ENCODE results near the gene OLFML2A. TPM values are rescaled to one million over a fixed set of nuclear protein-coding genes. Genes with fewer than 3 reads are reported as not detected.

OLFML2A gene
- total RNA-seq, 2 experiments from 2014 or later = 4.4 to 6.7 TPM

DNA sequence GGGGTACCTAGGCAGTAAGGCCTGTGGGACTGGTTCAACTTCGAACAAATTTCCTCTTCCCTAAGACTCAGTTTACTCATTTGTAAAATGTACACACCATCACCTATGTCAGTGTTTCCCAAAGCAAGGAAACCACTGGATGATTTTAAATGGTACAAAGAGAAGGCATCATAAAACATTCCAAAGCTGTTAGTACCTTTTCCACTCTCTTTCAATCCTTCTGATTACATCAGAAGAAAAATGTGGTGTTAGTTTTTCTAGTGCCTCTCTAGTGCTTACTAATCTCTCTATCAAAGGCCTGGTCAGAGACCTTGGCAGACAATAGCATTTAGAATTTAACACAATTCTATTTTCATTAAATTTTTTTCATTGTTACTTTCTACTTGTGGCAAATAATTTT lies 24.0 kb upstream of the OLFML2A start:
- no TSS peak for BruUV-seq (replicated peaks)
- H3K79me2 ChIP-seq (ENCODE audit: insufficient read depth, low read depth, low read length) = peaks cover 87% of the 10 kb centered on the region
- no peak overlapping the region for H3K4me3 ChIP-seq (ENCODE audit: low read depth, low read length, poor library complexity, severe bottlenecking)
- no peak overlapping the region for H3K4me2 ChIP-seq (ENCODE audit: low read length)
- intact Hi-C loops (cut with micrococcal nuclease; ENCODE audit: unreplicated experiment) = no loop called here
- no peak overlapping the region for H2AFZ ChIP-seq (ENCODE audit: low read length)
- peaks cover 32% of the 10 kb centered on the region for H4K20me1 ChIP-seq (ENCODE audit: insufficient read depth, low read length)
- TF ChIP-seq, protein P1, sequence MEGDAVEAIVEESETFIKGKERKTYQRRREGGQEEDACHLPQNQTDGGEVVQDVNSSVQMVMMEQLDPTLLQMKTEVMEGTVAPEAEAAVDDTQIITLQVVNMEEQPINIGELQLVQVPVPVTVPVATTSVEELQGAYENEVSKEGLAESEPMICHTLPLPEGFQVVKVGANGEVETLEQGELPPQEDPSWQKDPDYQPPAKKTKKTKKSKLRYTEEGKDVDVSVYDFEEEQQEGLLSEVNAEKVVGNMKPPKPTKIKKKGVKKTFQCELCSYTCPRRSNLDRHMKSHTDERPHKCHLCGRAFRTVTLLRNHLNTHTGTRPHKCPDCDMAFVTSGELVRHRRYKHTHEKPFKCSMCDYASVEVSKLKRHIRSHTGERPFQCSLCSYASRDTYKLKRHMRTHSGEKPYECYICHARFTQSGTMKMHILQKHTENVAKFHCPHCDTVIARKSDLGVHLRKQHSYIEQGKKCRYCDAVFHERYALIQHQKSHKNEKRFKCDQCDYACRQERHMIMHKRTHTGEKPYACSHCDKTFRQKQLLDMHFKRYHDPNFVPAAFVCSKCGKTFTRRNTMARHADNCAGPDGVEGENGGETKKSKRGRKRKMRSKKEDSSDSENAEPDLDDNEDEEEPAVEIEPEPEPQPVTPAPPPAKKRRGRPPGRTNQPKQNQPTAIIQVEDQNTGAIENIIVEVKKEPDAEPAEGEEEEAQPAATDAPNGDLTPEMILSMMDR (conservative IDR thresholded peaks at IDR 0.05; ENCODE audit: low read length) = no peak
- TF ChIP-seq EZH2phosphoT487 (IDR thresholded peaks at IDR 0.05; ENCODE audit: borderline replicate concordance, low read depth, low read length) = no peak
- no peak overlapping the region for H3K27ac ChIP-seq (ENCODE audit: low read depth, low read length, poor library complexity, severe bottlenecking)
- H3K9me2 ChIP-seq (ENCODE audit: insufficient read depth, low read length) = no peaks in the 10 kb centered on the region
- H3K4me1 ChIP-seq (ENCODE audit: insufficient read depth, low read length, poor library complexity, severe bottlenecking) = peaks cover 4% of the 10 kb centered on the region
- no peaks in the 10 kb centered on the region for H3K36me3 ChIP-seq (ENCODE audit: insufficient read depth, low read length)
- DNase-seq (ENCODE audit: low spot score) = no peak
- CTCF ChIA-PET (ENCODE audit: unreplicated experiment) = no interaction called here
- H3K9me3 ChIP-seq (ENCODE audit: low read length) = no peaks in the 10 kb centered on the region
- POLR2A ChIA-PET = no interaction called here

DNA sequence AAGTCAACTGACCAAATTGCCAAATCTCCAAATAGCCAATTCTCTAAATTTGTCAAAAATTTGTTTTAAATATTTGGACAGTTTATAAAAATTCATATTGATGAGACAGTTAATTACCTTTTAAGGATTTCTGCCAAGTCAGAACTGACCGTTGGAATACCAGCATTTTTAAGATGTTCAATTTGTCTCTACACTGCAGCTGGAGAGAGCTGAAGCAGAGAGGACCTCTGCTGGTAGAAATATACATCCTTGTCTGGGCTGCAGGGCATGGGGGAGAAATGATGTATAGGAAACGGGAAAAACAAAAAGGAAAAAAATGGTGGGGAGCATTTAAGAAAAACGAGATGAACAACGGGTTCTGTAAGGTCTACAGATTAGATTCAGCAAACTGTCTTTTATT lies 22.6 kb upstream of the OLFML2A start:
- Histone ChIP-seq H4K20me1 (ENCODE audit: insufficient read depth, low read length) (peaks cover 40% of the 10 kb centered on the region), H2AFZ (ENCODE audit: low read length) (no peak overlapping the region), H3K36me3 (ENCODE audit: insufficient read depth, low read length) (no peaks in the 10 kb centered on the region), H3K27ac (ENCODE audit: low read depth, low read length, poor library complexity, severe bottlenecking) (no peak overlapping the region), H3K9me3 (ENCODE audit: low read length) (no peaks in the 10 kb centered on the region), H3K9me2 (ENCODE audit: insufficient read depth, low read length) (no peaks in the 10 kb centered on the region), H3K79me2 (ENCODE audit: insufficient read depth, low read depth, low read length) (peaks cover 94% of the 10 kb centered on the region), H3K4me2 (ENCODE audit: low read length) (no peak overlapping the region), H3K4me1 (ENCODE audit: insufficient read depth, low read length, poor library complexity, severe bottlenecking) (peaks cover 14% of the 10 kb centered on the region), H3K4me3 (ENCODE audit: low read depth, low read length, poor library complexity, severe bottlenecking) (no peak overlapping the region)
- ChIA-PET POLR2A (no interaction called here), CTCF (ENCODE audit: unreplicated experiment) (no interaction called here)
- no TSS peak for BruUV-seq (replicated peaks)
- TF ChIP-seq, protein P1 (conservative IDR thresholded peaks at IDR 0.05; ENCODE audit: low read length) = peak; percentile 83
- no peak for TF ChIP-seq EZH2phosphoT487 (IDR thresholded peaks at IDR 0.05; ENCODE audit: borderline replicate concordance, low read depth, low read length)
- DNase-seq (ENCODE audit: low spot score) = peak; percentile 25
- intact Hi-C loops (cut with micrococcal nuclease; ENCODE audit: unreplicated experiment) = loop anchor here (1.0 kb wide), 2 partner anchors 42 to 137 kb away; no protein-coding TSS in a partner anchor

DNA sequence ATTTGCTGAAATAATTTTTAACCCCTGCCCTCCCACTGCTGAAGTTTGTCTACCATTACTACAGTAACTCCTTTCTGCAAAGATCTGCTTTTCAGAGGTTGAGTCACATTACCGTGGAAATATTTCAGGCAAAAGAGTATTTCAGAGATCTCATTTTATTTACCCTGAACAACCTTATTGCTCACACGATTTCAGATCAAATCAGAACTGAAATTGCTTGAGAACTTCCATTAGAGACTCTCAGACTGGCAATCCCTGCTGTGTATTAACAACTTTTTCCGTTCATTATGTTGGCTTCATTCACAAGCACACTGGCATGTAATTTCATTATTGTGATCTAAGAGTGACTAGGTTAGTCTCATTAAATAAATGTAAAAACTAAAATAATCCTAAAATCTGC lies 21.9 kb upstream of the OLFML2A start:
- BruUV-seq (replicated peaks) = no TSS peak
- Histone ChIP-seq H3K4me3 (ENCODE audit: low read depth, low read length, poor library complexity, severe bottlenecking) (no peak overlapping the region), H3K4me2 (ENCODE audit: low read length) (no peak overlapping the region), H3K4me1 (ENCODE audit: insufficient read depth, low read length, poor library complexity, severe bottlenecking) (peaks cover 14% of the 10 kb centered on the region), H3K27ac (ENCODE audit: low read depth, low read length, poor library complexity, severe bottlenecking) (no peak overlapping the region), H2AFZ (ENCODE audit: low read length) (no peak overlapping the region), H3K9me3 (ENCODE audit: low read length) (no peaks in the 10 kb centered on the region), H3K9me2 (ENCODE audit: insufficient read depth, low read length) (no peaks in the 10 kb centered on the region), H3K36me3 (ENCODE audit: insufficient read depth, low read length) (no peaks in the 10 kb centered on the region), H3K79me2 (ENCODE audit: insufficient read depth, low read depth, low read length) (peaks cover 90% of the 10 kb centered on the region), H4K20me1 (ENCODE audit: insufficient read depth, low read length) (peaks cover 40% of the 10 kb centered on the region; the same call in 1 of the 2 replicates)
- ChIA-PET CTCF (ENCODE audit: unreplicated experiment) (no interaction called here), POLR2A (no interaction called here)
- intact Hi-C loops (cut with micrococcal nuclease; ENCODE audit: unreplicated experiment) = no loop called here
- no peak for DNase-seq (ENCODE audit: low spot score)
- TF ChIP-seq, protein P1 (conservative IDR thresholded peaks at IDR 0.05; ENCODE audit: low read length) = no peak

Measured in OCI-LY7 (cell line).